SK-N-SH treated with all-trans-retinoic acid at 6 μM for 48 hours (cell line): ENCODE results near the gene GTF2IRD1.
"Not testable (repeated sequence)": the region's sequence is repeated elsewhere in the genome, so short reads cannot be mapped to it uniquely, and the experiment has no call there.

Source experiments
- ARNTL ChIP-seq: fragments of 450-650 bp; formaldehyde crosslinking; IDR thresholded peaks from 2 replicates; pipeline ENCODE4 v1.5.0; 2020; ENCODE audit warnings: low read depth, mild to moderate bottlenecking, moderate library complexity, borderline replicate concordance
- BACH2 ChIP-seq: fragments of 250-450 bp; sonication (Bioruptor Pico); IDR thresholded peaks from 2 replicates; pipeline ENCODE4 v1.9.0; 2021; ENCODE audit warnings: mild to moderate bottlenecking, borderline replicate concordance
- GLIS3 ChIP-seq: fragments of 250-450 bp; sonication (Bioruptor Pico); IDR thresholded peaks from 2 replicates; pipeline ENCODE4 v1.5.0; 2020; ENCODE audit warnings: mild to moderate bottlenecking, moderate library complexity
- ISL1 ChIP-seq: fragments of 250-450 bp; sonication (Bioruptor Pico); IDR thresholded peaks from 2 replicates; pipeline ENCODE4 v2.1.2; 2022; ENCODE audit warnings: mild to moderate bottlenecking, moderate library complexity
- OSR1 ChIP-seq: fragments of 250-450 bp; sonication (Bioruptor Pico); IDR thresholded peaks from 2 replicates; pipeline ENCODE4 v1.8.0; 2022; ENCODE audit warnings: moderate library complexity, mild to moderate bottlenecking, inconsistent platforms
- RARB ChIP-seq: fragments of 250-450 bp; sonication (Bioruptor Pico); IDR thresholded peaks from 2 replicates; pipeline ENCODE4 v1.8.0; 2021; ENCODE audit warnings: mild to moderate bottlenecking, moderate library complexity
- SNAI2 ChIP-seq: fragments of 250-450 bp; sonication (Bioruptor Pico); IDR thresholded peaks from 2 replicates; pipeline ENCODE4 v1.5.0; 2020; ENCODE audit warnings: mild to moderate bottlenecking, moderate library complexity
- TCF4 ChIP-seq: fragments of 250-450 bp; sonication (Bioruptor Pico); IDR thresholded peaks from 2 replicates; pipeline ENCODE4 v1.8.0; 2021; ENCODE audit warnings: mild to moderate bottlenecking, moderate library complexity, borderline replicate concordance
- TOX ChIP-seq: fragments of 250-450 bp; sonication (Bioruptor Pico); IDR thresholded peaks from 2 replicates; pipeline ENCODE4 v1.8.0; 2021; ENCODE audit warnings: mild to moderate bottlenecking, moderate library complexity, borderline replicate concordance
- ZFP30 ChIP-seq: fragments of 450-650 bp; formaldehyde crosslinking; IDR thresholded peaks from 2 replicates; pipeline ENCODE4 v1.5.0; 2022; ENCODE audit warnings: mild to moderate bottlenecking, moderate library complexity
- ZNF565 ChIP-seq: fragments of 450-650 bp; formaldehyde crosslinking; conservative IDR thresholded peaks from 2 replicates; pipeline ENCODE4 v1.5.0; 2020; ENCODE audit warnings: low read depth, mild to moderate bottlenecking, moderate library complexity
- TF ChIP-seq, protein P1 (sequence below): fragments of 250-450 bp; sonication (Bioruptor Pico); IDR thresholded peaks from 2 replicates; pipeline ENCODE4 v1.5.1; 2021; ENCODE audit warnings: mild to moderate bottlenecking, moderate library complexity
- TF ChIP-seq, protein P2 (sequence below): fragments of 250-450 bp; sonication (Bioruptor Pico); IDR thresholded peaks from 2 replicates; pipeline ENCODE4 v1.8.0; 2020; ENCODE audit warnings: mild to moderate bottlenecking, moderate library complexity, borderline replicate concordance

- not testable (repeated sequence) for TF ChIP-seq OSR1 (CRISPR knock-in tag); TCF4 (CRISPR knock-in tag); ARNTL; ISL1 (CRISPR knock-in tag); ZNF565 (CRISPR knock-in tag); SNAI2 (CRISPR knock-in tag); BACH2 (CRISPR knock-in tag); GLIS3; TOX (CRISPR knock-in tag); RARB; ZFP30 (CRISPR knock-in tag)
- TF ChIP-seq, protein P1, sequence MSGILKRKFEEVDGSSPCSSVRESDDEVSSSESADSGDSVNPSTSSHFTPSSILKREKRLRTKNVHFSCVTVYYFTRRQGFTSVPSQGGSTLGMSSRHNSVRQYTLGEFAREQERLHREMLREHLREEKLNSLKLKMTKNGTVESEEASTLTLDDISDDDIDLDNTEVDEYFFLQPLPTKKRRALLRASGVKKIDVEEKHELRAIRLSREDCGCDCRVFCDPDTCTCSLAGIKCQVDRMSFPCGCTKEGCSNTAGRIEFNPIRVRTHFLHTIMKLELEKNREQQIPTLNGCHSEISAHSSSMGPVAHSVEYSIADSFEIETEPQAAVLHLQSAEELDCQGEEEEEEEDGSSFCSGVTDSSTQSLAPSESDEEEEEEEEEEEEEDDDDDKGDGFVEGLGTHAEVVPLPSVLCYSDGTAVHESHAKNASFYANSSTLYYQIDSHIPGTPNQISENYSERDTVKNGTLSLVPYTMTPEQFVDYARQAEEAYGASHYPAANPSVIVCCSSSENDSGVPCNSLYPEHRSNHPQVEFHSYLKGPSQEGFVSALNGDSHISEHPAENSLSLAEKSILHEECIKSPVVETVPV, result not testable (repeated sequence)
- TF ChIP-seq, protein P2, sequence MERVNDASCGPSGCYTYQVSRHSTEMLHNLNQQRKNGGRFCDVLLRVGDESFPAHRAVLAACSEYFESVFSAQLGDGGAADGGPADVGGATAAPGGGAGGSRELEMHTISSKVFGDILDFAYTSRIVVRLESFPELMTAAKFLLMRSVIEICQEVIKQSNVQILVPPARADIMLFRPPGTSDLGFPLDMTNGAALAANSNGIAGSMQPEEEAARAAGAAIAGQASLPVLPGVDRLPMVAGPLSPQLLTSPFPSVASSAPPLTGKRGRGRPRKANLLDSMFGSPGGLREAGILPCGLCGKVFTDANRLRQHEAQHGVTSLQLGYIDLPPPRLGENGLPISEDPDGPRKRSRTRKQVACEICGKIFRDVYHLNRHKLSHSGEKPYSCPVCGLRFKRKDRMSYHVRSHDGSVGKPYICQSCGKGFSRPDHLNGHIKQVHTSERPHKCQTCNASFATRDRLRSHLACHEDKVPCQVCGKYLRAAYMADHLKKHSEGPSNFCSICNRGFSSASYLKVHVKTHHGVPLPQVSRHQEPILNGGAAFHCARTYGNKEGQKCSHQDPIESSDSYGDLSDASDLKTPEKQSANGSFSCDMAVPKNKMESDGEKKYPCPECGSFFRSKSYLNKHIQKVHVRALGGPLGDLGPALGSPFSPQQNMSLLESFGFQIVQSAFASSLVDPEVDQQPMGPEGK, result not testable (repeated sequence)
Observed at GRCh38 chr7:74411571-74411970, 42.1 kb upstream of the GTF2IRD1 start.
